KMS-11 (cell line): Measurements from ENCODE around the gene ARHGEF10L.

ENCODE experiments used
- H2AFZ ChIP-seq: fragments of 200-600 bp; sonication (generic); 2 replicates; pipeline ENCODE4 v1.6.1; 2016; ENCODE audit warnings: antibody characterized with exemption, mixed run types, low read depth
- H3K27ac ChIP-seq: fragments of 200-600 bp; sonication (generic); 2 replicates; pipeline ENCODE4 v1.6.1; 2016; ENCODE audit warnings: mild to moderate bottlenecking, mixed run types
- H3K27me3 ChIP-seq: fragments of 200-600 bp; sonication (generic); 2 replicates; pipeline ENCODE4 v1.6.1; 2017; ENCODE audit warnings: mild to moderate bottlenecking, low read depth, mixed run types, moderate library complexity; ENCODE audit not compliant: insufficient read depth
- H3K36me3 ChIP-seq: fragments of 200-600 bp; sonication (generic); 2 replicates; pipeline ENCODE4 v1.6.1; 2017; ENCODE audit warnings: mild to moderate bottlenecking, mixed run types; ENCODE audit not compliant: insufficient read depth
- H3K4me1 ChIP-seq: fragments of 200-600 bp; sonication (generic); 2 replicates; pipeline ENCODE4 v1.6.1; 2016; ENCODE audit warnings: mild to moderate bottlenecking, low read depth, mixed run types; ENCODE audit not compliant: poor library complexity, severe bottlenecking
- H3K4me2 ChIP-seq: fragments of 200-600 bp; sonication (generic); 2 replicates; pipeline ENCODE4 v1.7.0; 2016; ENCODE audit warnings: mild to moderate bottlenecking, mixed run types
- H3K4me3 ChIP-seq: fragments of 200-600 bp; sonication (generic); IDR thresholded peaks from 2 replicates; pipeline ENCODE4 v1.6.1; 2017; ENCODE audit warnings: low read depth, low read length, mixed read lengths; ENCODE audit not compliant: insufficient read depth
- H3K79me2 ChIP-seq: fragments of 200-600 bp; sonication (generic); 2 replicates; pipeline ENCODE4 v1.6.1; 2016; ENCODE audit warnings: low read depth, mixed run types; ENCODE audit not compliant: insufficient read depth
- H3K9ac ChIP-seq: fragments of 200-600 bp; sonication (generic); 2 replicates; pipeline ENCODE4 v1.6.1; 2016; ENCODE audit warnings: mild to moderate bottlenecking, mixed run types
- H4K20me1 ChIP-seq: fragments of 200-600 bp; sonication (generic); 2 replicates; pipeline ENCODE4 v1.6.1; 2016; ENCODE audit warnings: mild to moderate bottlenecking, mixed run types; ENCODE audit not compliant: insufficient read depth
- TF ChIP-seq, protein P1 (sequence below): fragments of 200-600 bp; sonication (generic); conservative IDR thresholded peaks from 2 replicates; pipeline ENCODE4 v1.6.1; 2017; ENCODE audit warnings: low read depth, mild to moderate bottlenecking, antibody characterized with exemption, low read length, moderate library complexity, mixed read lengths

The ARHGEF10L gene

DNA sequence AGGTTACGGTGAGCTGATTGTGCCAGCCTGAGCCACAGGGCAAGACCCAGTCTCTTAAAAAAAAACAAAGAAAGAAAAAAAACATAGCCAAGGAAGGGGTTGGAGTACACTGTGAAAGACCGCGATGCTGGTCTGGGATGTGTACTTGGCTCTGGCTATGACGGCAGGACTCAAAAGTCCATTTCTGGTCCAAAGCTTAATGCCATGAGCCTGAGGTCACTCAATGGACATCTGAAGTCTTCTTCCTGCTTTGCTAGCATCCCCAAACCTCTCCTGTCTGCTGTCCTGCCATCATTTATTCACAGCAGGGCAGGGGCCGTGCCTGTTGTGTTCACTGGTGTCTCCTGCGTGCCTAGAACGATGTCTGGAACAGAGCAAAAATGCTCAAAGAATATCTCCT lies 1.5 kb upstream of the ARHGEF10L start:
- Histone ChIP-seq H3K9ac (no peak overlapping the region), H3K79me2 (no peaks in the 10 kb centered on the region), H3K4me3 (no peak overlapping the region), H3K27ac (no peak overlapping the region), H2AFZ (no peak overlapping the region), H3K4me1 (no peaks in the 10 kb centered on the region), H3K36me3 (no peaks in the 10 kb centered on the region), H3K27me3 (peaks cover 9% of the 10 kb centered on the region; the same call in 1 of the 2 replicates), H4K20me1 (no peaks in the 10 kb centered on the region), H3K4me2 (no peak overlapping the region)
- TF ChIP-seq, protein P1, sequence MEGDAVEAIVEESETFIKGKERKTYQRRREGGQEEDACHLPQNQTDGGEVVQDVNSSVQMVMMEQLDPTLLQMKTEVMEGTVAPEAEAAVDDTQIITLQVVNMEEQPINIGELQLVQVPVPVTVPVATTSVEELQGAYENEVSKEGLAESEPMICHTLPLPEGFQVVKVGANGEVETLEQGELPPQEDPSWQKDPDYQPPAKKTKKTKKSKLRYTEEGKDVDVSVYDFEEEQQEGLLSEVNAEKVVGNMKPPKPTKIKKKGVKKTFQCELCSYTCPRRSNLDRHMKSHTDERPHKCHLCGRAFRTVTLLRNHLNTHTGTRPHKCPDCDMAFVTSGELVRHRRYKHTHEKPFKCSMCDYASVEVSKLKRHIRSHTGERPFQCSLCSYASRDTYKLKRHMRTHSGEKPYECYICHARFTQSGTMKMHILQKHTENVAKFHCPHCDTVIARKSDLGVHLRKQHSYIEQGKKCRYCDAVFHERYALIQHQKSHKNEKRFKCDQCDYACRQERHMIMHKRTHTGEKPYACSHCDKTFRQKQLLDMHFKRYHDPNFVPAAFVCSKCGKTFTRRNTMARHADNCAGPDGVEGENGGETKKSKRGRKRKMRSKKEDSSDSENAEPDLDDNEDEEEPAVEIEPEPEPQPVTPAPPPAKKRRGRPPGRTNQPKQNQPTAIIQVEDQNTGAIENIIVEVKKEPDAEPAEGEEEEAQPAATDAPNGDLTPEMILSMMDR, result no peak

DNA sequence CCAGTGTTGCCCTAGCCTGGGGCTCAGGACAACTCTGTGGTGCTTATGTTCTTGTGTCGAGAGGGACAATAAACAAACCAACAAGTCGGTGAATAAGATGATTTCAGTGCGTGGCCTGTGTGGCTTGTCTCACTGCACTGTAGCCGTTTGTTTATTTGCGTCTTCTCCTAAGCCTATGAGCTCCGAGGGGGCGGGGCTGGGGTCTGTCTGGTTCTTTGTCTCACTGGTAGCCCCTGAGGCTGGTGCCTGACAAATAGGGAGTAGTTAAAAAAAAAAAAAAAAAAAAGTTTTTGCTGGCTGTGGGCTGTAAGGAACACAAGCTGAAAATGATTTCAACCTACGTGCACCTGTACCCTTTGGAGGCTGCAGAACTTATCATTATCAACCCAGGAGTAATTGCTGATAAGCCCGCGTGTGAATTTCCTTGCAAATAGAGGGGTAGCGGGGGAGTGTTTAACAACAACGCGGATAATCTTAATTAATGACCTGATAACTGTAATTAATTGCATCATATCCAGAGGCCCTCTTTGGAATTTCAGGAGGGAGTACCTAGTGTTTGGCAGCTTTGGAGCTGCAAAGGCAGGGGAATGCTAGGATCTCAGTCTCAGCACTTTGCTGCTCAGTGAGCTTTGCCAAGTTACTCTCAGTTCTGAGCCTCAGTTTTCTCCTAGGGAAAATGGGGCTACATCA lies 925 bp upstream of the ARHGEF10L start:
- Histone ChIP-seq H3K4me3 (no peak overlapping the region), H3K4me2 (no peak overlapping the region)
- TF ChIP-seq, protein P1, result no peak

DNA sequence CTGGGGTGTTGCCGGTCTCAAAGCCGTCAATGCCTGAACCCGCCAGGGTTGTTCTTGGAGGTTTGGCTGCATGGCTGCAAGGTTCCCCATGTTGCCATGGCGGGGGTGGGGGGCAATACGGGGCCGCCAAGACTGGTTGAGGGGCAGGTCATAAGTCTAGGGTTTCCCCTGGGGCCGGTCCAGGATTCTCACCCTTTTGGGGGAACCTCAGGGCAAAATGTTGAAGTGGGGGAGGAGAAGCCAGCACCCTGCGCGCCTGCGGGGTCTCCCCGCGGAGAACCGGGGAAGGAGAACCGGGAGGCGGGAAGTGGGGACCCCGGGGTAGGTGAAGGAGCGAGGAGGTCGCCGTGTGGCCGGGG lies 401 bp upstream of the ARHGEF10L start:
- H3K4me3 ChIP-seq, result no peak overlapping the region
- H3K27ac ChIP-seq, result no peak overlapping the region
- H2AFZ ChIP-seq, result no peak overlapping the region

More for the DNA sequence above, 925 bp upstream of the ARHGEF10L start:
- H3K36me3 ChIP-seq, result no peaks in the 10 kb centered on the region
- no peaks in the 10 kb centered on the region for H3K4me1 ChIP-seq
- no peak overlapping the region for H3K9ac ChIP-seq
- no peaks in the 10 kb centered on the region for H4K20me1 ChIP-seq
- H3K79me2 ChIP-seq, result no peaks in the 10 kb centered on the region
- H3K27me3 ChIP-seq, result peaks cover 9% of the 10 kb centered on the region; the same call in 1 of the 2 replicates
- no peak overlapping the region for H3K27ac ChIP-seq
- H2AFZ ChIP-seq, result no peak overlapping the region

DNA sequence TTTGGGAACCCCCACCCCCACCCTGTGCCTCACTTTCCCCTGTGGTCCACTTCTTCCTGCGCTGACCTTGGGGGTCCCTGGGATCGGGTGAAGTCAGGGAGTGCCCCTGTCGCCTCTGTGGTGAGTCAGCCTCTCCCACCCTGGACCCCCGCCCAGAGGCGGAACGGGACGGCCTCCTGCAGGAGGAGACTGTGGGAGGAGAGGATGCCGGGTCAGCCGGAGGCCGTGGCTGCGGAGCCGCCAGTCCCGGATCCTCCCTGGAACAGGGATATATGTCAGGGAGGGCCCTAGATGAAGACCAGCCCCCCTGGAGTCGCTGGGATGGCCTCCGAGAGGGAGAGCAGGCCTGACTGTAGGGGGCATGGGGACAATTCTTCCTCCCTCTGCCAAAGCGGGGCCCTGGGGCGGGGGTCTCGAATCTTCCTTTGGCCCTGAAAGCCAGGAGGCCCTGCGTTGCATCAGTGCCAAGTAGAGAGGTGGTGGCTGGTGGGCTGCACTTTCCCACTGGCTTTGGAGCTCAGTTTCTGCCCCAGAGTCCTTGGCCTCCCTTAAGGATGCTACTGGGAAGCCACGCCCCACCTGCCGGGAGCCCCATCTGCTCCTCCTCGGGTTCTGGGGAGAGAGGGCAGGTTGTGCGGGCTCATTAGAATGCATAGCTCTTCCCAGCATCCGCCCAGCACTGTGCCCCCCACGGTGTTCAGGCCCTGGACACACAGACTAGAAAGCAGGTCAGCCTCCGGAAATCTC lies 930 bp downstream of the ARHGEF10L start:
- Histone ChIP-seq H2AFZ (no peak overlapping the region), H3K4me1 (no peaks in the 10 kb centered on the region), H3K4me2 (no peak overlapping the region), H3K9ac (no peak overlapping the region), H4K20me1 (no peaks in the 10 kb centered on the region), H3K36me3 (no peaks in the 10 kb centered on the region), H3K79me2 (no peaks in the 10 kb centered on the region), H3K4me3 (no peak overlapping the region), H3K27ac (no peak overlapping the region), H3K27me3 (peaks cover 9% of the 10 kb centered on the region; the same call in 1 of the 2 replicates)
- TF ChIP-seq, protein P1, result no peak

More for the DNA sequence above, 401 bp upstream of the ARHGEF10L start:
- TF ChIP-seq, protein P1, result no peak
- H3K27me3 ChIP-seq, result peaks cover 9% of the 10 kb centered on the region; the same call in 1 of the 2 replicates
- no peak overlapping the region for H3K4me2 ChIP-seq
- no peak overlapping the region for H3K9ac ChIP-seq
- H4K20me1 ChIP-seq, result no peaks in the 10 kb centered on the region
- no peaks in the 10 kb centered on the region for H3K4me1 ChIP-seq
- no peaks in the 10 kb centered on the region for H3K36me3 ChIP-seq
- no peaks in the 10 kb centered on the region for H3K79me2 ChIP-seq
